Right lobe of liver (tissue), 6 donors: ENCODE results near the gene CLSTN1. TPM values are rescaled to one million over a fixed set of nuclear protein-coding genes. Genes with fewer than 3 reads are reported as not detected.
A peak's percentile ranks its signal among the peaks of the same experiment; 100 is the strongest.

Source experiments
- ATAC-seq, 4 donors: fragments of 200-7000 bp; cut with Tn5 transposase; one replicate each; pipeline ENCODE4 v1.9.1; 2020; ENCODE audit warnings: mild to moderate bottlenecking in 4 of 4, moderate library complexity in 4 of 4
- DNase-seq, 3 donors: peaks; one replicate each; pipeline ENCODE4 v3.0.0-alpha.2; 2020
- H3K27ac ChIP-seq, 3 donors: fragments of 200-600 bp; one replicate each; pipeline ENCODE4 v1.8.0; 2022
- H3K27me3 ChIP-seq, 2 donors: fragments of 200-600 bp; one replicate each; pipeline ENCODE4 v1.8.0; 2022
- H3K36me3 ChIP-seq, 4 donors: fragments of 200-600 bp; sonication (generic) in 1 of 4; one replicate each; pipeline versions ENCODE4 v1.5.1 to v1.8.0; 2017 to 2022; ENCODE audit warnings: control low read depth in 1 of 4
- H3K4me1 ChIP-seq, 4 donors: fragments of 200-600 bp; sonication (generic) in 1 of 4; one replicate each; pipeline versions ENCODE4 v1.5.1 to v1.8.0; 2017 to 2022; ENCODE audit warnings: control low read depth in 1 of 4
- H3K4me3 ChIP-seq, 3 donors: fragments of 200-600 bp; one replicate each; pipeline ENCODE4 v1.8.0; 2022
- H3K9me3 ChIP-seq, 4 donors: fragments of 200-600 bp; sonication (generic) in 1 of 4; one replicate each; pipeline versions ENCODE4 v1.5.1 to v1.8.0; 2017 to 2022; ENCODE audit warnings: control low read depth in 1 of 4
- CTCF ChIP-seq, 4 donors: fragments of 200-600 bp in 3 of 4; fragments of 450-650 bp in 1 of 4; IDR thresholded peaks; one replicate each; pipeline versions ENCODE4 v1.5.1 to v1.8.0; 2016 to 2022; ENCODE audit warnings: antibody characterized with exemption in 4 of 4, mild to moderate bottlenecking in 2 of 4
- POLR2A ChIP-seq: fragments of 450-650 bp; IDR thresholded peaks from one replicate; pipeline ENCODE4 v1.6.1; 2017; ENCODE audit warnings: antibody characterized with exemption, mild to moderate bottlenecking
- WGBS: methylation state at CpG from one replicate; pipeline ENCODE4 v1.1.6; 2018; ENCODE audit warnings: low coverage, low lambda C conversion rate; ENCODE audit not compliant: insufficient coverage; ENCODE audit errors: missing lambda C conversion rate; 5-methylcytosine and 5-hydroxymethylcytosine counted together
- intact Hi-C, 2 donors: fragments of 100-400 bp; cut with DNase I; formaldehyde crosslinking; loops; one replicate each; pipeline versions ENCODE4 v1.11.2 to v1.14.1; 2022
- total RNA-seq, 6 experiments: library from RNA; depleted of rRNA in 2 of 6; stranded (reverse); fragments of >200 nt in 2 of 6; fragmentation: NEBNext Ultra II Directional in 3 of 6; extraction: Animal tissue kit (Norgen Biotek cat#: 25700) in 3 of 6; gene quantifications; one replicate each; pipeline versions ENCODE4 v1.1.0 to v1.2.4, GENCODE V29; 2016 to 2023
- donor health status: DM: no; HTN: yes; CAD: no.
- donor health status: DM: no; HTN: no; CAD: no.
- donor health status: DM: no; HTN: no; CAD: no.
- donor health status: DM: no; HTN: yes; CAD: no.
- donor health status: DM: no; HTN: yes; CAD: no.

Gene CLSTN1
- total RNA-seq, 6 experiments from 2014 or later: 4.4 to 9.9 (median 8.3) TPM

GRCh38 chr1:9825093-9826074, 1.6 kb upstream of the CLSTN1 start:
- H3K27ac ChIP-seq: no peak overlapping the region
- peaks cover 0 to 21% (median 0%) of the 10 kb centered on the region in 4 donors for H3K4me1 ChIP-seq
- DNase-seq: peak in 2 of 3 donors; percentile 52 to 64
- intact Hi-C loops: no loop called here
- H3K36me3 ChIP-seq: no peaks in the 10 kb centered on the region
- no peaks in the 10 kb centered on the region for H3K9me3 ChIP-seq
- TF ChIP-seq CTCF (IDR thresholded peaks at IDR 0.05): no peak
- no peak for TF ChIP-seq POLR2A
- peak; percentile 37 to 82 (median 51) for ATAC-seq
- H3K27me3 ChIP-seq: no peaks in the 10 kb centered on the region
- 23% methylated on average over 11 of the region's 17 CpGs for WGBS
- H3K4me3 ChIP-seq: no peak overlapping the region

GRCh38 chr1:9824702-9825089, 931 bp upstream of the CLSTN1 start:
- 36% methylated on average over 5 of the region's 12 CpGs for WGBS
- peaks cover 0 to 21% (median 0%) of the 10 kb centered on the region in 4 donors for H3K4me1 ChIP-seq
- H3K27me3 ChIP-seq: no peaks in the 10 kb centered on the region
- peak overlapping the region in 2 of 3 donors; percentile 58 to 82 for H3K4me3 ChIP-seq
- no peak for TF ChIP-seq CTCF (IDR thresholded peaks at IDR 0.05)
- TF ChIP-seq POLR2A: no peak
- intact Hi-C loops: no loop called here
- ATAC-seq: peak in 1 of 4 donors; percentile 5
- no peaks in the 10 kb centered on the region for H3K36me3 ChIP-seq
- no peaks in the 10 kb centered on the region for H3K9me3 ChIP-seq
- DNase-seq: no peak
- H3K27ac ChIP-seq: no peak overlapping the region

GRCh38 chr1:9823693-9823942, 147 bp downstream of the CLSTN1 start:
- DNase-seq: no peak
- no peaks in the 10 kb centered on the region for H3K27me3 ChIP-seq
- H3K4me1 ChIP-seq: peaks cover 0 to 21% (median 0%) of the 10 kb centered on the region in 4 donors
- TF ChIP-seq POLR2A: no peak
- no peak for TF ChIP-seq CTCF (IDR thresholded peaks at IDR 0.05)
- peak overlapping the region in 1 of 3 donors; percentile 47 for H3K27ac ChIP-seq
- intact Hi-C loops: no loop called here
- peak; percentile 2 to 40 (median 26) for ATAC-seq
- no CpG with 5 or more reads among the region's 40 CpGs for WGBS
- H3K36me3 ChIP-seq: no peaks in the 10 kb centered on the region
- no peaks in the 10 kb centered on the region for H3K9me3 ChIP-seq
- H3K4me3 ChIP-seq: peak overlapping the region; percentile 58 to 82 (median 71)

GRCh38 chr1:9822897-9823692, 670 bp downstream of the CLSTN1 start:
- TF ChIP-seq POLR2A (no peak), CTCF (IDR thresholded peaks at IDR 0.05) (no peak)
- peak overlapping the region in 1 of 3 donors; percentile 47 for H3K27ac ChIP-seq
- no peaks in the 10 kb centered on the region for H3K36me3 ChIP-seq
- peaks cover 0 to 21% (median 0%) of the 10 kb centered on the region in 4 donors for H3K4me1 ChIP-seq
- ATAC-seq (peak in 3 of 4 donors; percentile 4 to 15 (median 12)), DNase-seq (peak in 2 of 3 donors; percentile 51 to 58)
- intact Hi-C loops: no loop called here
- 1% methylated on average over 19 of the region's 71 CpGs for WGBS
- H3K27me3 ChIP-seq: no peaks in the 10 kb centered on the region
- no peaks in the 10 kb centered on the region for H3K9me3 ChIP-seq
- H3K4me3 ChIP-seq: peak overlapping the region; percentile 58 to 82 (median 71)
